ENCODE measurements around the gene C2orf81.
"Not testable (repeated sequence)": the region's sequence is repeated elsewhere in the genome, so short reads cannot be mapped to it uniquely, and the experiment has no call there.

GRCh38 chr2:74470742-74471141 is 49.3 kb upstream of the C2orf81 start:
- TF ChIP-seq CTCF, POLR2A (IDR thresholded peaks at IDR 0.05): not testable (repeated sequence)

All from esophagus squamous epithelium (tissue), 4 donors.